GM10266 (cell line): Measurements from ENCODE around the gene CEP85L.

Experiments used
- DNase-seq: peaks from one replicate; pipeline ENCODE4 v3.0.0; 2012; ENCODE audit errors: extremely low spot score
- TF ChIP-seq, protein P1 (sequence below): IDR thresholded peaks from 2 replicates; pipeline ENCODE4 v1.5.1; 2012; ENCODE audit warnings: mild to moderate bottlenecking, low read depth; ENCODE audit not compliant: control insufficient read depth, insufficient read depth; ENCODE audit errors: missing control alignments

CEP85L gene

DNA sequence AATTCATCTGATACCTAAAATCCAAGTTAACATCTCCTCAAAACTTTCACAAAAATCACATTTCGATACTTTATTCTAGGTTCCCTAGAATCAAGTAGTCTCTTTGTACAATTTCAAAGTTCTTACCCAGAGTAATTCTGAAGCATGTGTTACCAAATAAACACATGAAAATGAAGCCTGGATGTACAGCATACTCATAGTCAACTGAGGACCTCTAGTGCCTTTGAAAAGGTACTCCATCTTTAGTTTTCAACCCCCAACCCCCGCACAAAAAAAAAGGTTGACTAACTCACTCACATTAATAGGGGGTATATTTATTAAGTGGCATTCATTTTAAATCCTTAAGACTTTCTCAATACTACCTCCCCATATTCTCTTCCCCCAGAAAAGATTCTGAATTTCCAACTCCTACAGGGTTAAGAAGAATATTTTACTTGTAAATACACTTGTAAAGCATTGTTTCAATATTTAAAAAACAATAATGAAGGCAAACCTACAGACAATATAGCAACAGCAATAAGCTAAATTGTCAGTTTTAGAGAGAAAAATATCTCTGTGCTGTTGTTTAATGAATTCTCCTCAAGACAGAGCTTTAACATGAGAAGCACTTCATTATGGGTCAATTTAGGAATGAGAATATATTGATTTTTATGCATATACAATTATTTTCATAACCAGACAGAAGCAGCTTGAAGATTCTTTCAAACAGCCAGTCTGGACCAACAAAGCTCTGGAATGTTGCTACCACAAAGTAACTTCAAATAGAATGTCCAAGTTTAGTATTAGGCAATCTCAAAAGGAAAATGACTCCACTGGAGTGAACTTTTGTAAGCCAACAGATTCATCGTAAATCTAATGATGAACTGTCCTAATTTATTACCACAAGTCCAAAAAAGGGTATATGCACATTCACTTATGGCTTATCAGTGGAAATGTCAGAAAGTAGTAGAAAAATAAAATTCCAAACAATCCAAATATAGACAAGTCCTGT is 100.0 kb downstream of the CEP85L start:
- peak; percentile 20 for DNase-seq

GRCh38 chr6:118548613-118549012 is 102.8 kb downstream of the CEP85L start:
- TF ChIP-seq, protein P1, sequence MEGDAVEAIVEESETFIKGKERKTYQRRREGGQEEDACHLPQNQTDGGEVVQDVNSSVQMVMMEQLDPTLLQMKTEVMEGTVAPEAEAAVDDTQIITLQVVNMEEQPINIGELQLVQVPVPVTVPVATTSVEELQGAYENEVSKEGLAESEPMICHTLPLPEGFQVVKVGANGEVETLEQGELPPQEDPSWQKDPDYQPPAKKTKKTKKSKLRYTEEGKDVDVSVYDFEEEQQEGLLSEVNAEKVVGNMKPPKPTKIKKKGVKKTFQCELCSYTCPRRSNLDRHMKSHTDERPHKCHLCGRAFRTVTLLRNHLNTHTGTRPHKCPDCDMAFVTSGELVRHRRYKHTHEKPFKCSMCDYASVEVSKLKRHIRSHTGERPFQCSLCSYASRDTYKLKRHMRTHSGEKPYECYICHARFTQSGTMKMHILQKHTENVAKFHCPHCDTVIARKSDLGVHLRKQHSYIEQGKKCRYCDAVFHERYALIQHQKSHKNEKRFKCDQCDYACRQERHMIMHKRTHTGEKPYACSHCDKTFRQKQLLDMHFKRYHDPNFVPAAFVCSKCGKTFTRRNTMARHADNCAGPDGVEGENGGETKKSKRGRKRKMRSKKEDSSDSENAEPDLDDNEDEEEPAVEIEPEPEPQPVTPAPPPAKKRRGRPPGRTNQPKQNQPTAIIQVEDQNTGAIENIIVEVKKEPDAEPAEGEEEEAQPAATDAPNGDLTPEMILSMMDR = no peak
- DNase-seq = no peak

More for the DNA sequence above, 100.0 kb downstream of the CEP85L start:
- TF ChIP-seq, protein P1 = peak; percentile 49

DNA sequence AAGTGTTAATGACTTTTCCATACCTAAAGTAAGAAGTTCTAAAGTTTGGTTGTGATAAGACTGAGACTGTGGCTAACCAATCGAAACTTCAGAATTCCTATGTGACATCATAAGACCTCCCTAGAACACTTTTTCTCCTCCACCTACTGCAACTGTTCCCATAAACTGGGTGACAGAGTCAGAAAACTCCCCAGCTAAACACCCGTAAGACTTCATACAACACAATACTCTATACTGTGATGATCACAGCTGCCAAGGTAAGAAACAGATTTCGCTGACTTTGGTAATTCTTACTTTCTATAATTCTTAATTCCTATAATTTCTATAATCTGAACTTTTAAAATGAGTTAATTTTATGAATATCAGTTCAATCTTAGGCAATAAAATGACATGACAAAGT is 103.3 kb downstream of the CEP85L start, which contains the start of gene PLN:
Gene PLN (plus strand): TSS at position 161 of the 400 bp plus-strand sequence. CDS start 10,626 bp downstream, outside the sequence.
- no peak for DNase-seq
- TF ChIP-seq, protein P1 = no peak

- DNase-seq = no peak
- TF ChIP-seq, protein P1 = no peak
Measured at GRCh38 chr6:118546880-118547218, 104.5 kb downstream of the CEP85L start.

GRCh38 chr6:118546164-118546879 is 105.1 kb downstream of the CEP85L start:
- TF ChIP-seq, protein P1 = no peak
- DNase-seq = no peak

- DNase-seq = no peak
- TF ChIP-seq, protein P1 = no peak
Measured at GRCh38 chr6:118544105-118544504, 107.3 kb downstream of the CEP85L start.
